Measurements from ENCODE around the gene APBB1IP. TPM values are rescaled to one million over a fixed set of nuclear protein-coding genes. Genes with fewer than 3 reads are reported as not detected.

The APBB1IP gene
- total and polyA plus RNA-seq, 9 of the 15 experiments (the other 6 are each of a cell fraction or from before 2014, with no cell fraction given): 0.03 to 0.11 (median 0.06) TPM; not detected in 4

DNA sequence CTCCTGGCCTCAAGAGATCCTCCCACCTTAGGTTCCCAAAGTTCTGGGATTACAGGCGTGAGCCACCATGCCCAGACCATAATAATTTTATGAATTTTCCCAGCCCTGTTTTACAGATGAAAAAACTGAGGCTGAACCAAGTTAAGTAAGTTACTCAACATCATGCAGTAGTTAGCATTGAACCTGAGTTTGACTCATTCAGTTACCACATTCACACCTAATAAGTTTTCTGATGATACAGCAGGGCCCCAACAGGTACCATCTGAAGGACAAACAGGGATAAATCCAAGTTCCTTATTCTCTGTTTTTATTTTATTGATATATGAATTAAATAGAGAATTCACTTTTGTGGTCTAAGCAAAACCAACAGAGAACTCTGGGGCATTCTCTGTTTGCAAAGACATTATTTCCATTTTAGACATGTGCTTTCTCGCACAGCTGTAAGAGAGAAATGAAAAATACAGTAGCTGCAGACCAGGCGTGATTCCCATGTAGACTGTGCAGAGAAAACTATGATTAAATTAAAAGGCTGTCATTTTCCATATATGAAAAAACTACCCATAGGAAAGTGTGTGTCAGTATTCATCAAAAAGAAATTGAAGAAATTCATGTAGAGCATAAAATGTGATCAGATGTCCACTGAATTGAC lies 26.6 kb downstream of the APBB1IP start:
- no peak for FAIRE-seq
- H3K4me2 ChIP-seq (ENCODE audit: insufficient read depth, low read length): no peak overlapping the region
- intact Hi-C loops (cut with micrococcal nuclease): no loop called here
- TF ChIP-seq, protein P1, sequence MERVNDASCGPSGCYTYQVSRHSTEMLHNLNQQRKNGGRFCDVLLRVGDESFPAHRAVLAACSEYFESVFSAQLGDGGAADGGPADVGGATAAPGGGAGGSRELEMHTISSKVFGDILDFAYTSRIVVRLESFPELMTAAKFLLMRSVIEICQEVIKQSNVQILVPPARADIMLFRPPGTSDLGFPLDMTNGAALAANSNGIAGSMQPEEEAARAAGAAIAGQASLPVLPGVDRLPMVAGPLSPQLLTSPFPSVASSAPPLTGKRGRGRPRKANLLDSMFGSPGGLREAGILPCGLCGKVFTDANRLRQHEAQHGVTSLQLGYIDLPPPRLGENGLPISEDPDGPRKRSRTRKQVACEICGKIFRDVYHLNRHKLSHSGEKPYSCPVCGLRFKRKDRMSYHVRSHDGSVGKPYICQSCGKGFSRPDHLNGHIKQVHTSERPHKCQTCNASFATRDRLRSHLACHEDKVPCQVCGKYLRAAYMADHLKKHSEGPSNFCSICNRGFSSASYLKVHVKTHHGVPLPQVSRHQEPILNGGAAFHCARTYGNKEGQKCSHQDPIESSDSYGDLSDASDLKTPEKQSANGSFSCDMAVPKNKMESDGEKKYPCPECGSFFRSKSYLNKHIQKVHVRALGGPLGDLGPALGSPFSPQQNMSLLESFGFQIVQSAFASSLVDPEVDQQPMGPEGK (CRISPR knock-in tag; IDR thresholded peaks at IDR 0.05; ENCODE audit: borderline replicate concordance): no peak
- TF ChIP-seq NCOA2 (IDR thresholded peaks at IDR 0.05; ENCODE audit: partially characterized antibody in 2 of 2): no peak
- no peak for TF ChIP-seq MCM2 (IDR thresholded peaks at IDR 0.05; ENCODE audit: low read depth)
- TF ChIP-seq CAMTA2 (CRISPR knock-in tag; conservative IDR thresholded peaks at IDR 0.05): no peak
- TF ChIP-seq CBX2 (IDR thresholded peaks at IDR 0.05; ENCODE audit: insufficient read depth, low read length, poor library complexity, severe bottlenecking): no peak
- no peak for TF ChIP-seq RUNX1 (IDR thresholded peaks at IDR 0.05; ENCODE audit: low read depth)
- TF ChIP-seq, protein P2, sequence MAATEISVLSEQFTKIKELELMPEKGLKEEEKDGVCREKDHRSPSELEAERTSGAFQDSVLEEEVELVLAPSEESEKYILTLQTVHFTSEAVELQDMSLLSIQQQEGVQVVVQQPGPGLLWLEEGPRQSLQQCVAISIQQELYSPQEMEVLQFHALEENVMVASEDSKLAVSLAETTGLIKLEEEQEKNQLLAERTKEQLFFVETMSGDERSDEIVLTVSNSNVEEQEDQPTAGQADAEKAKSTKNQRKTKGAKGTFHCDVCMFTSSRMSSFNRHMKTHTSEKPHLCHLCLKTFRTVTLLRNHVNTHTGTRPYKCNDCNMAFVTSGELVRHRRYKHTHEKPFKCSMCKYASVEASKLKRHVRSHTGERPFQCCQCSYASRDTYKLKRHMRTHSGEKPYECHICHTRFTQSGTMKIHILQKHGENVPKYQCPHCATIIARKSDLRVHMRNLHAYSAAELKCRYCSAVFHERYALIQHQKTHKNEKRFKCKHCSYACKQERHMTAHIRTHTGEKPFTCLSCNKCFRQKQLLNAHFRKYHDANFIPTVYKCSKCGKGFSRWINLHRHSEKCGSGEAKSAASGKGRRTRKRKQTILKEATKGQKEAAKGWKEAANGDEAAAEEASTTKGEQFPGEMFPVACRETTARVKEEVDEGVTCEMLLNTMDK (IDR thresholded peaks at IDR 0.05; ENCODE audit: borderline replicate concordance, insufficient read depth, low read depth, low read length, poor library complexity, severe bottlenecking): no peak
- TF ChIP-seq MAFF (IDR thresholded peaks at IDR 0.05; ENCODE audit: low read length): no peak
- no peak for TF ChIP-seq SLC30A9 (CRISPR knock-in tag; IDR thresholded peaks at IDR 0.05)
- no peak for TF ChIP-seq CCAR2 (IDR thresholded peaks at IDR 0.05; ENCODE audit: low read depth, low read length)
- TF ChIP-seq RBM22 (IDR thresholded peaks at IDR 0.05; ENCODE audit: low read depth, low read length, poor library complexity, severe bottlenecking): no peak
- TF ChIP-seq ARID1B (IDR thresholded peaks at IDR 0.05): no peak
- no peak for TF ChIP-seq TEAD2 (tag; IDR thresholded peaks at IDR 0.05)
- no peak for TF ChIP-seq POLR3G (IDR thresholded peaks at IDR 0.05; ENCODE audit: extremely low read depth, insufficient read length, insufficient replicate concordance)
- TF ChIP-seq ZFP36 (IDR thresholded peaks at IDR 0.05; ENCODE audit: low read depth, low read length, partially characterized antibody): no peak
- TF ChIP-seq STAT6 (CRISPR knock-in tag; IDR thresholded peaks at IDR 0.05): no peak
- no peak for TF ChIP-seq RBM39 (optimal IDR thresholded peaks at IDR 0.05; ENCODE audit: low read depth, low read length)

More for the DNA sequence above, 26.6 kb downstream of the APBB1IP start:
- Histone ChIP-seq H3K36me3 (ENCODE audit: control insufficient read depth, insufficient read depth, low read length) (no peaks in the 10 kb centered on the region), H3K79me2 (ENCODE audit: control insufficient read depth, insufficient read depth, low read length) (no peaks in the 10 kb centered on the region), H3K4me3 (no peak overlapping the region), H3K9me3 (replicated peaks; ENCODE audit: control insufficient read depth, insufficient read depth, low read depth, low read length) (no peaks in the 10 kb centered on the region), H4K20me1 (replicated peaks; ENCODE audit: control insufficient read depth, insufficient read depth, low read length) (no peaks in the 10 kb centered on the region), H3K4me1 (replicated peaks in 1 of 2; ENCODE audit: control insufficient read depth in 2 of 2, insufficient read depth in 2 of 2, low read length in 2 of 2) (no peaks in the 10 kb centered on the region), H3K9ac (ENCODE audit: insufficient read depth in 1 of 2, low read depth in 2 of 2, low read length in 2 of 2) (no peak overlapping the region), H3K27ac (ENCODE audit: extremely low read depth, low read depth, low read length) (no peak overlapping the region), H2AFZ (ENCODE audit: low read depth, low read length) (no peak overlapping the region), H3K27me3 (ENCODE audit: control insufficient read depth in 2 of 2, insufficient read depth in 2 of 2, low read length in 2 of 2) (no peaks in the 10 kb centered on the region), H3K9me1 (ENCODE audit: control insufficient read depth, insufficient read depth, low read length) (peaks cover 3% of the 10 kb centered on the region)
- DNase-seq (ENCODE audit: extremely low read depth in 1 of 4, low spot score in 3 of 4) (no peak), ATAC-seq (no peak)
- CTCF ChIA-PET (ENCODE audit: low intra/inter-chr PET ratio): no interaction called here
- WGBS (ENCODE audit: insufficient coverage, low coverage, missing lambda C conversion rate): 3% methylated on average over 3 of the region's 3 CpGs
- in situ Hi-C loops (cut with MboI): no loop called here
- BruUV-seq (replicated peaks): no TSS peak
- POLR2A ChIA-PET: no interaction called here

Measured in K562 (cell line).